ENCODE results near the gene RNF39. TPM values are rescaled to one million over a fixed set of nuclear protein-coding genes. Genes with fewer than 3 reads are reported as not detected.

The RNF39 gene
- total RNA-seq, 1 experiment from 2014 or later = 0.23 TPM

GRCh38 chr6:30087876-30088275, 12.3 kb upstream of the RNF39 start:
- no TSS peak for BruUV-seq (replicated peaks)
- intact Hi-C loops (cut with micrococcal nuclease; ENCODE audit: unreplicated experiment) = no loop called here
- Histone ChIP-seq H3K27me3 (replicated peaks; ENCODE audit: control insufficient read depth, insufficient read depth, low read length) (no peaks in the 10 kb centered on the region), H3K4me1 (peaks cover 7% of the 10 kb centered on the region; the same call in 1 of the 2 replicates), H3K4me3 (ENCODE audit: low read depth, low read length) (no peak overlapping the region), H3K36me3 (ENCODE audit: control insufficient read depth, insufficient read depth, low read length) (no peaks in the 10 kb centered on the region), H3K9me3 (no peaks in the 10 kb centered on the region)
- TF ChIP-seq, protein P1, sequence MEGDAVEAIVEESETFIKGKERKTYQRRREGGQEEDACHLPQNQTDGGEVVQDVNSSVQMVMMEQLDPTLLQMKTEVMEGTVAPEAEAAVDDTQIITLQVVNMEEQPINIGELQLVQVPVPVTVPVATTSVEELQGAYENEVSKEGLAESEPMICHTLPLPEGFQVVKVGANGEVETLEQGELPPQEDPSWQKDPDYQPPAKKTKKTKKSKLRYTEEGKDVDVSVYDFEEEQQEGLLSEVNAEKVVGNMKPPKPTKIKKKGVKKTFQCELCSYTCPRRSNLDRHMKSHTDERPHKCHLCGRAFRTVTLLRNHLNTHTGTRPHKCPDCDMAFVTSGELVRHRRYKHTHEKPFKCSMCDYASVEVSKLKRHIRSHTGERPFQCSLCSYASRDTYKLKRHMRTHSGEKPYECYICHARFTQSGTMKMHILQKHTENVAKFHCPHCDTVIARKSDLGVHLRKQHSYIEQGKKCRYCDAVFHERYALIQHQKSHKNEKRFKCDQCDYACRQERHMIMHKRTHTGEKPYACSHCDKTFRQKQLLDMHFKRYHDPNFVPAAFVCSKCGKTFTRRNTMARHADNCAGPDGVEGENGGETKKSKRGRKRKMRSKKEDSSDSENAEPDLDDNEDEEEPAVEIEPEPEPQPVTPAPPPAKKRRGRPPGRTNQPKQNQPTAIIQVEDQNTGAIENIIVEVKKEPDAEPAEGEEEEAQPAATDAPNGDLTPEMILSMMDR (IDR thresholded peaks at IDR 0.05; ENCODE audit: insufficient read depth in 1 of 2, low read depth in 1 of 2, low read length in 1 of 2, severe bottlenecking in 1 of 2, unreplicated experiment in 1 of 2) = no peak
- Mint-ChIP-seq H3K4me3 (ENCODE audit: unreplicated experiment) (no peak overlapping the region), H3K9me3 (ENCODE audit: unreplicated experiment) (no peaks in the 10 kb centered on the region), H3K36me3 (ENCODE audit: insufficient read depth, unreplicated experiment) (no peaks in the 10 kb centered on the region), H3K4me1 (ENCODE audit: low read depth, unreplicated experiment) (no peaks in the 10 kb centered on the region), H3K27ac (ENCODE audit: unreplicated experiment) (no peak overlapping the region), H3K27me3 (ENCODE audit: insufficient read depth, unreplicated experiment) (peaks cover 18% of the 10 kb centered on the region)
- no peak for DNase-seq
- CTCF ChIA-PET = no interaction called here
- POLR2A ChIA-PET = no interaction called here

DNA sequence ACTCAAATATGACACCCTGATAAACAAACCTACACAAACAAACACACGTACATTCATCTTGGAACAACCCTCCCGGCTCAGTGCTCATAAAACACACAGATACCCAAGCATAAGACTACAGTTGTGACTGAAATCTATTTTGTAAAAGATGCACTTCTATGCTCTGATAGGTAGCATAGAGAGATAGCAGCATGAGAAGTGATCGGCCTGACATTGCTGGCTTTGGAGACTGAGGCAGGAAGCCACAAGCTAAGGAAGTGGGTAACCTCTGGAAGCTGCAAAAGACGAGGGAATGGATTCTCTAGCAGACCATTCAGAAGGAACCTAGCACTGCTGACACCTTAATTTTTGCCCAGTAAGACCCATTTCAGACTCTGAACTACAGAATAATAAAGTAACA, 1.6 kb upstream of the RNF39 start:
- H3K9me3 Mint-ChIP-seq (ENCODE audit: unreplicated experiment) = no peaks in the 10 kb centered on the region
- H3K27ac Mint-ChIP-seq (ENCODE audit: unreplicated experiment) = no peak overlapping the region
- no peak overlapping the region for H3K4me3 Mint-ChIP-seq (ENCODE audit: unreplicated experiment)
- peaks cover 8% of the 10 kb centered on the region for H3K4me1 ChIP-seq
- intact Hi-C loops (cut with micrococcal nuclease; ENCODE audit: unreplicated experiment) = no loop called here
- no peak overlapping the region for H3K4me3 ChIP-seq (ENCODE audit: low read depth, low read length)
- TF ChIP-seq, protein P1 (IDR thresholded peaks at IDR 0.05; ENCODE audit: insufficient read depth in 1 of 2, low read depth in 1 of 2, low read length in 1 of 2, severe bottlenecking in 1 of 2, unreplicated experiment in 1 of 2) = no peak
- POLR2A ChIA-PET = no interaction called here
- no TSS peak for BruUV-seq (replicated peaks)
- no peak for DNase-seq
- H3K36me3 ChIP-seq (ENCODE audit: control insufficient read depth, insufficient read depth, low read length) = no peaks in the 10 kb centered on the region
- H3K4me1 Mint-ChIP-seq (ENCODE audit: low read depth, unreplicated experiment) = peaks cover 12% of the 10 kb centered on the region
- CTCF ChIA-PET = no interaction called here
- no peaks in the 10 kb centered on the region for H3K27me3 ChIP-seq (replicated peaks; ENCODE audit: control insufficient read depth, insufficient read depth, low read length)
- H3K27me3 Mint-ChIP-seq (ENCODE audit: insufficient read depth, unreplicated experiment) = peaks cover 11% of the 10 kb centered on the region
- peaks cover 3% of the 10 kb centered on the region for H3K36me3 Mint-ChIP-seq (ENCODE audit: insufficient read depth, unreplicated experiment)
- H3K9me3 ChIP-seq = no peaks in the 10 kb centered on the region

DNA sequence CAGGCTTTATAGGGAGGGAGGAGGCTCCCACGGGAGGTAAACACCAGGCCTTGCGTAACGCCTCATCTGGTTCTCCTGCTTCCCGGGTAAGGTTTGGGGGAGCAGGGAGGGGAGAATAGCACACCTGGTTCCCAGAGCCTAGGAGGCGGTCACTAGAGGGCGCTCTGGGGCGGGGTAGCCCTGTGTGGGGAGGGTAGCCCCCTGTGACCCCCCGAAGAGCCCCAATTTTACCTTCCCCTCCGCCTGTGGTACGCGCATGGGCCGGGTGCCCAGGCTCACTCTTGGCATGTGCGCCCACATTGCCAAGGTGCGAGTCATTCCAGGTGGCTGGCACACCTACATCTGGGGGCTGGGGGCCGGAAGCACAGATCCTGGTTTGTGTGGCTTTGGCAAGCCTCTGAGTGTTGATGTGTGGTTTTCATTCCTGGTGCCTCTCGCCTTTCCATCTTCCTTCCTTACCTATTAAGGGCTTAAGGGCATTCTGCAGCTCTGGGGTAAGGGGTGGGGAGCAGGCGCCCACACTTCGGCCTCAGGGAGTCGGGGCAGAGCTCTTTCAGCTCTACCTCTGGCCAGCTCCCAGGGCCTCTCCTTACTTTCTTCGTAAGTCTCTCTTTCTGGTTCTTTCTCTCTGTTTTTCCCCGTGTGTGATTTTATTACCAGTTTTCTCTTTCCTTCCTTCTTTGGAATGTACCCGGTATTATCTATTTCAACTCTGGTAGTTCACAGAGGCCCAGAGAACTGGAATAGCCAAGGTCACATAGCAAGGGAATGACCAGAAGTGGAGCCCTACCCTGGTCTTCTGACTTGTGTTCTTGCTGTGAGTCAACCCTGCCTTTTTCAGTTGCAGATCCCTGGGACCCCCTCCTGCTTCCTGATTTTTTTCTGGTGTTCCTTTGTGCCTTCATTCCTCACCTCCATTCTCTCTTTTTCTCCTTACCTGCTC, 492 bp upstream of the RNF39 start:
- no TSS peak for BruUV-seq (replicated peaks)
- peaks cover 11% of the 10 kb centered on the region for H3K27me3 Mint-ChIP-seq (ENCODE audit: insufficient read depth, unreplicated experiment)
- H3K36me3 Mint-ChIP-seq (ENCODE audit: insufficient read depth, unreplicated experiment) = peaks cover 6% of the 10 kb centered on the region
- TF ChIP-seq, protein P1 (IDR thresholded peaks at IDR 0.05; ENCODE audit: insufficient read depth in 1 of 2, low read depth in 1 of 2, low read length in 1 of 2, severe bottlenecking in 1 of 2, unreplicated experiment in 1 of 2) = peak; percentile 40 to 62
- H3K4me3 Mint-ChIP-seq (ENCODE audit: unreplicated experiment) = peak overlapping the region; percentile 80
- CTCF ChIA-PET = interaction anchor here (1.0 to 1.5 kb wide), 2 partner anchors 15 to 26 kb away, joined by 3 to 4 read pairs; partner anchors contain the start of gene POLR1H
- Histone ChIP-seq H3K36me3 (ENCODE audit: control insufficient read depth, insufficient read depth, low read length) (no peaks in the 10 kb centered on the region), H3K4me3 (ENCODE audit: low read depth, low read length) (peak overlapping the region; percentile 51), H3K4me1 (peaks cover 8% of the 10 kb centered on the region), H3K27me3 (replicated peaks; ENCODE audit: control insufficient read depth, insufficient read depth, low read length) (no peaks in the 10 kb centered on the region), H3K9me3 (no peaks in the 10 kb centered on the region)
- POLR2A ChIA-PET = no interaction called here
- no peaks in the 10 kb centered on the region for H3K9me3 Mint-ChIP-seq (ENCODE audit: unreplicated experiment)
- peak in 1 of 2 experiments; percentile 51 for DNase-seq
- intact Hi-C loops (cut with micrococcal nuclease; ENCODE audit: unreplicated experiment) = loop anchor here (2.0 kb wide), 2 partner anchors 27 to 55 kb away; no protein-coding TSS in a partner anchor
- peak overlapping the region; percentile 27 for H3K27ac Mint-ChIP-seq (ENCODE audit: unreplicated experiment)
- H3K4me1 Mint-ChIP-seq (ENCODE audit: low read depth, unreplicated experiment) = peaks cover 12% of the 10 kb centered on the region
